Measurements from ENCODE around the gene PRX. TPM values are rescaled to one million over a fixed set of nuclear protein-coding genes. Genes with fewer than 3 reads are reported as not detected.

Gene PRX
- total RNA-seq, 2 donors from 2014 or later: 3.3 to 6.4 TPM

DNA sequence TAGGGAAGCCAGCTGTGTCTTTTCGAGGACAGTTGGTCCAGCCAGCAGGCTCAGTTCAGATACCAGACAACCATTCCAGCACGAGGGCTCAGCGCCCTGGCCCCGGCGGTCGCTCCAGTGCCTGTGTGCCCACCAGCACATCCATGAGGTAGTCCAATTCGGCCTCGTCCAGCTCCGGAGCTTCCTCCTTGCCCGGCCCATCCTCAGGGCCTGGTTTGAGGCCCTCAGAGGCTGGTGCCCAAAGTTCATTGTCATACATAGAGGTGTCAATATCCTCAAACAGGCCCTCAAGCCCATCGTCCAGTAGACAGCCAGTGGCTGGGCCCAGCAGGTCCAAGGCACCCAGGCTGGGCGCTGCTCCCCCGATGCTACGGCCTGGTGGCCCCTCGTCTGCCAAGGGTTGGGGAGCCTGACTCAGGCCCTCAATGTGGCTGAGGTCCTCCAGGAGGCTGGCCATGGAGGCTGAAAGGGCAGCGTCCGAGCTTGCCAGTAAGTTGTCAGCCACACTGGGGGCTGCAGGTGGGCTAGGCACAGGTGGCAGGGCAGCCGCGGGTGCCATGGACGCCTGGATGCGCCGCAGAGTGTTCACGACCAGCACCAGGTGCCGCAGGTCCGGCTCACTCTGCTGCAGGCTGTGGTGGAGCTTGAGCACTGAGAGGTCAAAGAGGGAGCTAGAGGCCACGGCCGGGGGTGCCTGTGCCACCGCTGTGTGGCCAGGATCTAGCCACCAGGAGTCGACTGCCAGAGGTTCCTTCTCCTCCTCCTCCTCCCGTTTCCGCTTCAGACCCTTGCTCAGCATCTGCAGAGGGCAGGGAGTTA, 9.8 kb upstream of the PRX start:
- 94 to 98% methylated on average over 25 to 31 of the region's 31 CpGs for WGBS, 2 experiments (ENCODE audit: insufficient coverage in 1 of 2, insufficient read length in 1 of 2)
- Histone ChIP-seq H3K9ac (ENCODE audit: extremely low read depth, low read length, poor library complexity, severe bottlenecking) (no peak overlapping the region), H3K9me3 (ENCODE audit: control insufficient read depth, low read length) (no peaks in the 10 kb centered on the region), H3K27me3 (ENCODE audit: control insufficient read depth, insufficient read depth, low read length, poor library complexity, severe bottlenecking) (no peaks in the 10 kb centered on the region), H3K36me3 (ENCODE audit: control insufficient read depth, insufficient read depth, low read length) (peaks cover 10% of the 10 kb centered on the region), H3K4me1 (ENCODE audit: control insufficient read depth, insufficient read depth, low read length) (no peaks in the 10 kb centered on the region), H3K4me3 (ENCODE audit: low read length) (no peak overlapping the region), H3K27ac (ENCODE audit: low read depth, low read length) (no peak overlapping the region)
- H3K9me3 Mint-ChIP-seq: no peaks in the 10 kb centered on the region
- H3K36me3 Mint-ChIP-seq (ENCODE audit: low read depth): peaks cover 5% of the 10 kb centered on the region
- H3K4me3 Mint-ChIP-seq: no peak overlapping the region
- TF ChIP-seq, protein P1, sequence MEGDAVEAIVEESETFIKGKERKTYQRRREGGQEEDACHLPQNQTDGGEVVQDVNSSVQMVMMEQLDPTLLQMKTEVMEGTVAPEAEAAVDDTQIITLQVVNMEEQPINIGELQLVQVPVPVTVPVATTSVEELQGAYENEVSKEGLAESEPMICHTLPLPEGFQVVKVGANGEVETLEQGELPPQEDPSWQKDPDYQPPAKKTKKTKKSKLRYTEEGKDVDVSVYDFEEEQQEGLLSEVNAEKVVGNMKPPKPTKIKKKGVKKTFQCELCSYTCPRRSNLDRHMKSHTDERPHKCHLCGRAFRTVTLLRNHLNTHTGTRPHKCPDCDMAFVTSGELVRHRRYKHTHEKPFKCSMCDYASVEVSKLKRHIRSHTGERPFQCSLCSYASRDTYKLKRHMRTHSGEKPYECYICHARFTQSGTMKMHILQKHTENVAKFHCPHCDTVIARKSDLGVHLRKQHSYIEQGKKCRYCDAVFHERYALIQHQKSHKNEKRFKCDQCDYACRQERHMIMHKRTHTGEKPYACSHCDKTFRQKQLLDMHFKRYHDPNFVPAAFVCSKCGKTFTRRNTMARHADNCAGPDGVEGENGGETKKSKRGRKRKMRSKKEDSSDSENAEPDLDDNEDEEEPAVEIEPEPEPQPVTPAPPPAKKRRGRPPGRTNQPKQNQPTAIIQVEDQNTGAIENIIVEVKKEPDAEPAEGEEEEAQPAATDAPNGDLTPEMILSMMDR (conservative IDR thresholded peaks at IDR 0.05): no peak
- H3K4me1 Mint-ChIP-seq: peaks cover 10% of the 10 kb centered on the region
- H3K27ac Mint-ChIP-seq: no peak overlapping the region
- H3K27me3 Mint-ChIP-seq (ENCODE audit: insufficient read depth): peaks cover 1% of the 10 kb centered on the region
- DNase-seq: peak; percentile 53

GRCh38 chr19:40421993-40422747, 9.0 kb upstream of the PRX start:
- Histone ChIP-seq H3K27me3 (ENCODE audit: control insufficient read depth, insufficient read depth, low read length, poor library complexity, severe bottlenecking) (no peaks in the 10 kb centered on the region), H3K9ac (ENCODE audit: extremely low read depth, low read length, poor library complexity, severe bottlenecking) (no peak overlapping the region), H3K27ac (ENCODE audit: low read depth, low read length) (no peak overlapping the region), H3K9me3 (ENCODE audit: control insufficient read depth, low read length) (no peaks in the 10 kb centered on the region), H3K4me3 (ENCODE audit: low read length) (no peak overlapping the region), H3K4me1 (ENCODE audit: control insufficient read depth, insufficient read depth, low read length) (no peaks in the 10 kb centered on the region), H3K36me3 (ENCODE audit: control insufficient read depth, insufficient read depth, low read length) (peaks cover 10% of the 10 kb centered on the region)
- peaks cover 5% of the 10 kb centered on the region for H3K36me3 Mint-ChIP-seq (ENCODE audit: low read depth)
- TF ChIP-seq, protein P1 (conservative IDR thresholded peaks at IDR 0.05): no peak
- H3K4me3 Mint-ChIP-seq: peak overlapping the region; percentile 68
- WGBS, 2 experiments (ENCODE audit: insufficient coverage in 1 of 2, insufficient read length in 1 of 2): 94 to 97% methylated on average over 12 to 15 of the region's 16 CpGs
- peaks cover under 1% of the 10 kb centered on the region for H3K27me3 Mint-ChIP-seq (ENCODE audit: insufficient read depth)
- H3K27ac Mint-ChIP-seq: peak overlapping the region; percentile 95
- peaks cover 10% of the 10 kb centered on the region for H3K4me1 Mint-ChIP-seq
- no peaks in the 10 kb centered on the region for H3K9me3 Mint-ChIP-seq
- no peak for DNase-seq

- Mint-ChIP-seq H3K4me3 (peak overlapping the region; percentile 68), H3K9me3 (no peaks in the 10 kb centered on the region), H3K27me3 (ENCODE audit: insufficient read depth) (no peaks in the 10 kb centered on the region), H3K27ac (peak overlapping the region; percentile 95), H3K36me3 (ENCODE audit: low read depth) (peaks cover 5% of the 10 kb centered on the region), H3K4me1 (peaks cover 10% of the 10 kb centered on the region)
- peak overlapping the region; percentile 74 for H3K9ac ChIP-seq (ENCODE audit: extremely low read depth, low read length, poor library complexity, severe bottlenecking)
- 5 to 11% methylated on average over 20 to 56 of the region's 56 CpGs for WGBS, 2 experiments (ENCODE audit: insufficient coverage in 1 of 2, insufficient read length in 1 of 2)
- H3K9me3 ChIP-seq (ENCODE audit: control insufficient read depth, low read length): no peaks in the 10 kb centered on the region
- H3K27me3 ChIP-seq (ENCODE audit: control insufficient read depth, insufficient read depth, low read length, poor library complexity, severe bottlenecking): no peaks in the 10 kb centered on the region
- H3K27ac ChIP-seq (ENCODE audit: low read depth, low read length): peak overlapping the region; percentile 87
- peaks cover 10% of the 10 kb centered on the region for H3K36me3 ChIP-seq (ENCODE audit: control insufficient read depth, insufficient read depth, low read length)
- no peaks in the 10 kb centered on the region for H3K4me1 ChIP-seq (ENCODE audit: control insufficient read depth, insufficient read depth, low read length)
- DNase-seq: peak; percentile 96
- peak overlapping the region; percentile 88 for H3K4me3 ChIP-seq (ENCODE audit: low read length)
- TF ChIP-seq, protein P1 (conservative IDR thresholded peaks at IDR 0.05): peak; percentile 98
Measured at GRCh38 chr19:40420766-40421765, 7.9 kb upstream of the PRX start.
